Ovary (tissue), 3 donors: ENCODE data around the gene CD8A.

Experiments
- CTCF ChIP-seq, 3 donors: fragments of 450-650 bp in 2 of 3; fragments of 200-600 bp in 1 of 3; IDR thresholded peaks; one replicate each; pipeline versions ENCODE4 v1.5.1 to v1.8.0; 2016 to 2022; ENCODE audit warnings: antibody characterized with exemption in 3 of 3, mild to moderate bottlenecking in 1 of 3
- EP300 ChIP-seq: sonication (generic); formaldehyde crosslinking; IDR thresholded peaks from one replicate; pipeline ENCODE4 v1.6.1; 2017; ENCODE audit warnings: antibody characterized with exemption
- POLR2A ChIP-seq: fragments of 450-650 bp; IDR thresholded peaks from one replicate; pipeline ENCODE4 v1.6.1; 2017; ENCODE audit warnings: antibody characterized with exemption, mild to moderate bottlenecking, moderate library complexity
- donor health status: DM: no; HTN: no; CAD: no.

- TF ChIP-seq CTCF (IDR thresholded peaks at IDR 0.05) (no peak), EP300 (no peak), POLR2A (no peak)
Measured at GRCh38 chr2:86774862-86775261, 15.9 kb downstream of the CD8A start.
